ENCODE data around the gene METTL17.
"Not testable (repeated sequence)": the region's sequence is repeated elsewhere in the genome, so short reads cannot be mapped to it uniquely, and the experiment has no call there.

METTL17 gene, protein sequence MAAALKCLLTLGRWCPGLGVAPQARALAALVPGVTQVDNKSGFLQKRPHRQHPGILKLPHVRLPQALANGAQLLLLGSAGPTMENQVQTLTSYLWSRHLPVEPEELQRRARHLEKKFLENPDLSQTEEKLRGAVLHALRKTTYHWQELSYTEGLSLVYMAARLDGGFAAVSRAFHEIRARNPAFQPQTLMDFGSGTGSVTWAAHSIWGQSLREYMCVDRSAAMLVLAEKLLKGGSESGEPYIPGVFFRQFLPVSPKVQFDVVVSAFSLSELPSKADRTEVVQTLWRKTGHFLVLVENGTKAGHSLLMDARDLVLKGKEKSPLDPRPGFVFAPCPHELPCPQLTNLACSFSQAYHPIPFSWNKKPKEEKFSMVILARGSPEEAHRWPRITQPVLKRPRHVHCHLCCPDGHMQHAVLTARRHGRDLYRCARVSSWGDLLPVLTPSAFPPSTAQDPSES

DNA sequence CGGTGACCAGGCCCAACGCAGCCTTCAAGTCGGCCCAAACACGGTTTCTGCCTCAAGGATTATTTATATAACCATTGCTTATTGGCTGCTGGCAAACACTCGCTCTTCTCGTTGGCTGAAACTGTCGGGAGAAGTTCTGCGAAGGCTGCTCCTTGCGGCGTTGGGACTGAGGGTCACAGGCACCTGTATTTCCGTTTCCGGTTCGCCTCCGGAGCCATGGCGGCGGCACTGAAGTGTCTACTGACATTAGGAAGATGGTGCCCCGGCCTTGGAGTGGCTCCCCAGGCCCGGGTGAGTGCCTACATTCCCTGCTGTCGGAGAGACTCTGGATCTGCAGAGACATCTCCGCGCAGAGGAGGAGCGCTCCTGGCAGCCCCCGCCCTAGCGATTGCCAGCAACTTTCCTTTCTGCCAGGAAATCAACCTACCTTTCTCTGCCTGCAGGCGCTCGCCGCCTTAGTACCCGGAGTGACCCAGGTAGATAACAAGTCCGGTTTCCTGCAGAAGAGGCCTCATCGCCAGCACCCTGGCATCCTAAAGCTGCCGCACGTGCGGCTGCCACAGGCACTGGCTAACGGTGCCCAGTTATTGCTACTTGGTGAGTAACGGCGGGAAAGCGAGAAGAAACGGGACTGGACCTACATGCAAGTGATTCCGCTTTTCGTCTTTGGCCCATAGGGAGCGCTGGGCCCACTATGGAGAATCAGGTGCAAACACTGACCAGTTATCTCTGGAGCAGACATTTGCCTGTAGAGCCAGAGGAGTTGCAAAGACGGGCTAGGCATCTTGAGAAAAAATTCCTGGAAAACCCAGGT, at the start of gene METTL17:
Gene METTL17, plus strand, starts transcription at position 194 of the 814 bp plus-strand sequence. Its CDS starts 23 bp downstream, at position 217.
- H3K27ac ChIP-seq (ENCODE audit: low read depth, low read length), result peak within 1 kb of the TSS; percentile 73
- H2AFZ ChIP-seq (ENCODE audit: low read length, unreplicated experiment), result peak within 1 kb of the TSS; percentile 97
- peaks cover 27% of the 10 kb centered on the region for H3K4me1 ChIP-seq (ENCODE audit: control insufficient read depth, insufficient read depth, low read length, unreplicated experiment)

DNA sequence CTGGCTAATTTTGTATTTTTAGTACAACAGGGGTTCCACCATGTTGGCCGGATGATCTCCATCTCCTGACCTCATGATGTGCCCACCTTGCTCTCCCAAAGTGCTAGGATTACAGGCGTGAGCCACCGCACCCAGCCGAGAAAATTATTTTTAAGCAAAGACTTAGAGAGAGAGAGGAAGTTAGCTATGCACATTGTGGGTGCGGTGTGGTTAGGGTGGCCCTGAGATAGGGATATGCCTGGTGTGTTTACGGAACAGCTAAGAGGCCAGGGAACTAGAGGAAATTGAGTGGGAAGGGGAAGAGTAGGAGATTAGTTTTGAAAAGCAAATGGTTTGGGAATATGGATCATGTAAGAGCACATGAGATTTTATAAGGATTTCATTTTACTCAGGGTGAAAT, 44.6 kb upstream of the METTL17 start:
- not testable (repeated sequence) for H2AFZ ChIP-seq (ENCODE audit: low read length, unreplicated experiment); H3K27ac ChIP-seq (ENCODE audit: low read depth, low read length); H3K4me1 ChIP-seq (ENCODE audit: control insufficient read depth, insufficient read depth, low read length, unreplicated experiment); H3K4me3 ChIP-seq (ENCODE audit: low read depth, low read length); H3K79me2 ChIP-seq (ENCODE audit: control insufficient read depth, insufficient read depth, low read length, unreplicated experiment); H3K36me3 ChIP-seq (ENCODE audit: insufficient read depth, low read length)
- H3K27me3 ChIP-seq (ENCODE audit: insufficient read depth, low read length), result peaks cover 48% of the 10 kb centered on the region

More for the DNA sequence above, at the start of gene METTL17:
- H3K79me2 ChIP-seq (ENCODE audit: control insufficient read depth, insufficient read depth, low read length, unreplicated experiment), result peaks cover 26% of the 10 kb centered on the region
- H3K36me3 ChIP-seq (ENCODE audit: insufficient read depth, low read length), result peaks cover 17% of the 10 kb centered on the region
- H3K27me3 ChIP-seq (ENCODE audit: insufficient read depth, low read length), result no peaks in the 10 kb centered on the region
- H3K4me3 ChIP-seq (ENCODE audit: low read depth, low read length), result peak within 1 kb of the TSS; percentile 99

DNA sequence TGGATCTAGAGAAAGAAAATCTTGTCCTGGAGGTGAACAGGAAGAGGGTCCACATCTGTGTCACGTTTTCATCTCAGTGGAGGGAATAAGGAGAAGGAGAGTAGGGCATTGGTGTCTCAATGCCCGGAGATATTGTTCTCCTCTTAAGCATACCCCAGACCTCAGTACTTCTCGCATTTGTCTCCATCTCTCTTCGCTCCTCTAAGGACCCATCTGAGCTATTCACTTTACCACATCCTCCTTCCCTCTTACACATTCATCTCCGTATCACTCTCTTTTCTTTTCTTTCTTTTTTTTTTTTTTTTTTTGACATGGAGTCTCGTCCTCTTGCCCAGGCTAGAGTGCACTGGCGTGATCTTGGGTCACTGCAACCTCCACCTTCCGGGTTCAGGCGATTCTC, 43.1 kb upstream of the METTL17 start:
- not testable (repeated sequence) for H3K79me2 ChIP-seq (ENCODE audit: control insufficient read depth, insufficient read depth, low read length, unreplicated experiment); H3K4me1 ChIP-seq (ENCODE audit: control insufficient read depth, insufficient read depth, low read length, unreplicated experiment); H3K4me3 ChIP-seq (ENCODE audit: low read depth, low read length); H3K27ac ChIP-seq (ENCODE audit: low read depth, low read length); H3K36me3 ChIP-seq (ENCODE audit: insufficient read depth, low read length); H2AFZ ChIP-seq (ENCODE audit: low read length, unreplicated experiment)
- H3K27me3 ChIP-seq (ENCODE audit: insufficient read depth, low read length), result peaks cover 51% of the 10 kb centered on the region

DNA sequence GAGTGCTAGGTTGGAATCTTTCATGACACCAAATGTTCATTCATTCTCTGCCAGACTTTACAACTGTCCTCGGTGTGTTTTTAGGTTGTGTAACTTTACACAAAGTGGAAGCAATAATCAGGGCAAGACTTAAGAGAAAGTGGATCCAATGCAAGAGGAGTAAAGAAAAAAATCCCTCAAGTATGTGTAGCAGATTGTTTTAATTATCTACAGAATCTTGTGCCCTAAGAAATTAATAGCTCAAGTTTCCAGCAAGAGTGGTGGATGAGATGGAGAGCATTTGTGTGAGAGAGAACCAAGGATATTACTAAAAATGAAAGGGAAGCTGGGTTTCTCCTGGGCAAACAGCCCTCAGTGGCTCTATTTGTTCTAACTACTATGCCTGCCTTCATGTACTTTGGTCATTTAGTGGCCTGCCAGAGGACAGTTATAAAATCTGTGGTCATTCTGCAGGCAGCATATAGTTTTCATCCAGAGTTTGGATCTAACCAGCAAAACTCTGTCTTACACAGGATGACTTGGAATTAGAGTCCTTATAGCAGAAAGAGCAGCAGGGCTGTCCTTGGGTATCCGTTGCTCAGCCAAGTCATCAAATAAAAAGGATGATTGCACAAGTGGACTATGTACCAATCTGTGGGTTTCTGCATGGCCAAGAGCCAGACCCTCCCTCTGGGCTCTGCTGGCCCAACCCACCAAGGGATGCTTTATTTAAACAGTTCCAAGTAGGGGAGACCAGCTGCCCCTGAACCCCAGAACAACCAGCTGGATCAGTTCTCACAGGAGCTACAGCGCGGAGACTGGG, 34.8 kb upstream of the METTL17 start, which contains the start of gene RNASE2:
Gene RNASE2, plus strand, starts transcription at position 752 of the 802 bp plus-strand sequence. CDS start 285 bp downstream, outside the sequence.
- not testable (repeated sequence) for H3K4me3 ChIP-seq (ENCODE audit: low read depth, low read length); H3K27ac ChIP-seq (ENCODE audit: low read depth, low read length); H3K4me1 ChIP-seq (ENCODE audit: control insufficient read depth, insufficient read depth, low read length, unreplicated experiment)

DNA sequence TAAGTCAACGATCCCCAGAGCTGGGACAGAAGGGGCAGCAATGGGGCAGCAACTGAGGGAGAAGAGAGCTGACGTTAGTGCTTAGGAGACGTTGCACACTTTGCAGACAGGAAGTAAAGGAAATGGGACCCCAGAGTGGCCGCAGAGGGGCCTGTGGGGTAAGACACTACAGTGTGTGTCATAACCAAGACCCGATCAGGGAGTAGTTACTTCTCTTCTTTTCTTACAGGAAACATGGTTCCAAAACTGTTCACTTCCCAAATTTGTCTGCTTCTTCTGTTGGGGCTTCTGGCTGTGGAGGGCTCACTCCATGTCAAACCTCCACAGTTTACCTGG, 34.3 kb upstream of the METTL17 start:
- peaks cover 66% of the 10 kb centered on the region for H3K27me3 ChIP-seq (ENCODE audit: insufficient read depth, low read length)
- not testable (repeated sequence) for H3K27ac ChIP-seq (ENCODE audit: low read depth, low read length); H3K79me2 ChIP-seq (ENCODE audit: control insufficient read depth, insufficient read depth, low read length, unreplicated experiment); H3K4me3 ChIP-seq (ENCODE audit: low read depth, low read length); H2AFZ ChIP-seq (ENCODE audit: low read length, unreplicated experiment); H3K36me3 ChIP-seq (ENCODE audit: insufficient read depth, low read length); H3K4me1 ChIP-seq (ENCODE audit: control insufficient read depth, insufficient read depth, low read length, unreplicated experiment)

More for the DNA sequence above, 34.8 kb upstream of the METTL17 start, which contains the start of gene RNASE2:
- peaks cover 69% of the 10 kb centered on the region for H3K27me3 ChIP-seq (ENCODE audit: insufficient read depth, low read length)
- not testable (repeated sequence) for H2AFZ ChIP-seq (ENCODE audit: low read length, unreplicated experiment); H3K36me3 ChIP-seq (ENCODE audit: insufficient read depth, low read length); H3K79me2 ChIP-seq (ENCODE audit: control insufficient read depth, insufficient read depth, low read length, unreplicated experiment)

DNA sequence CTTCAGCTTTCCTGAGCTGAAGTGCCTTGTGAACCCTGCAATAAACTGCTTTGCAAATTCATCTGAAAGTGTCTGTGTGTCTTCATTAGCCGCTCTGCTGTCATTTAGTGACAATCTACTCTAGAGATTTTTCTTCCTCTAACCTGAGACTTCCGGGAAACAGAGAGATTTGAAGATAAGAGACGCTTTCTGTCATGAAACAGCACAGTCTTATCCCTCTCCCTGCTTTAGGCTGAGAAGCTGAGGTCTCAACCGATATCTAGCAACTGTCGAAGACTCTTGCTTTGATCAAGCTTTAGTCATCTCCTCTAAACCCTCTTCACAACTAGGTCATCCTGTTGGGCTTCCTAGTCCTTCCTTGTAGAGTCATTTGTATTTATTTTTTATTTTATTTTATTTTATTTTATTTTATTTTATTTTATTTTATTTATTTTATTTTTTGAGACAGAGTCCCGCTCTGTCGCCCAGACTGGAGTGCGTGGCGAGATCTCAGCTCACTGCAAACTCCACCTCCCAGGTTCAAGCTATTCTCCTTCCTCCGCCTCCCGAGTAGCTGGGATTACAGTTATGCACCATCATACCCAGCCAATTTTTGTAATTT, 33.3 kb upstream of the METTL17 start:
- Histone ChIP-seq H2AFZ (ENCODE audit: low read length, unreplicated experiment) (no peak overlapping the region), H3K36me3 (ENCODE audit: insufficient read depth, low read length) (no peaks in the 10 kb centered on the region), H3K79me2 (ENCODE audit: control insufficient read depth, insufficient read depth, low read length, unreplicated experiment) (no peaks in the 10 kb centered on the region), H3K27ac (ENCODE audit: low read depth, low read length) (no peak overlapping the region), H3K4me3 (ENCODE audit: low read depth, low read length) (no peak overlapping the region), H3K4me1 (ENCODE audit: control insufficient read depth, insufficient read depth, low read length, unreplicated experiment) (peaks cover 4% of the 10 kb centered on the region), H3K27me3 (ENCODE audit: insufficient read depth, low read length) (peaks cover 58% of the 10 kb centered on the region)

DNA sequence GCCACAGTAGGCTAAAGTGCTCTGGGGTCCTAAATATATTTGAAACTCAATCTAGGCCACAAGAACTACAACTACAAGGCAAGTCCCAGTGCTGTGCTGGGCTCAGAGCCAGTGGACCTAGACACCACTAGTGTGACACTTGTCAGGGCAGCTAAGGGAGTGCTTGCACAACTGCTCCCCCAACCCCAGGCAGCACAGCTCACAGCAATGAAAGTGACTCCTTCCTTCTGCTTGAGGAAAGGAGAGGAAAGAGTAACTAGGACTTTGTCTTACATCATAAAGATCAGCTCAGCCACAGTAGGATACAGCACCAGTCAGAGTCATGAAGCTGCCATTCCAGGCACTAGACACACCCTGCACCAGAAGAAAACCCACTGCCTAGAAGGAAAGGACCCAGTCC, 30.8 kb upstream of the METTL17 start:
- H3K27me3 ChIP-seq (ENCODE audit: insufficient read depth, low read length), result peaks cover 40% of the 10 kb centered on the region
- H3K36me3 ChIP-seq (ENCODE audit: insufficient read depth, low read length); H3K4me1 ChIP-seq (ENCODE audit: control insufficient read depth, insufficient read depth, low read length, unreplicated experiment); H3K4me3 ChIP-seq (ENCODE audit: low read depth, low read length); H3K79me2 ChIP-seq (ENCODE audit: control insufficient read depth, insufficient read depth, low read length, unreplicated experiment); H2AFZ ChIP-seq (ENCODE audit: low read length, unreplicated experiment); H3K27ac ChIP-seq (ENCODE audit: low read depth, low read length): not testable (repeated sequence)

DNA sequence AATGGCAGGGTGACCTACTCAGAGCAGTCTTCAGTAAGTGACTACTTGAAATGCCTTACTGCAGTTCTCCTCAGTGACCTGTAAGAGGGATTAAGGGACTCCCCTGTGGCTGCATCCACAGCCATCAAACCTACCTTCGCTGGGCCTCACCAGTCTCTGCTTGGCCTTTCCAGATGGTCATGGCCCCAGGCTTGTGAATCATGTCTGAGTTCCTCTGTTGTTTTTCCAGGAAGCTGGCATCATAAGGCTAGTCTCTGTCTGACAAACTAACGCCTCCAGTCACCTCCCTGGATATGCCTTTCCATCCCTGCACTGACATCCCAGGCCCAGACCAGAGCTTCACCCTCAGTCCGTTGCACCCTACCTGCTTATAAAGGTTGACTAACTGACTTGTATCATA, 20.4 kb upstream of the METTL17 start:
- H3K27ac ChIP-seq (ENCODE audit: low read depth, low read length), result no peak overlapping the region
- no peaks in the 10 kb centered on the region for H3K36me3 ChIP-seq (ENCODE audit: insufficient read depth, low read length)
- peaks cover 9% of the 10 kb centered on the region for H3K4me1 ChIP-seq (ENCODE audit: control insufficient read depth, insufficient read depth, low read length, unreplicated experiment)
- H2AFZ ChIP-seq (ENCODE audit: low read length, unreplicated experiment), result no peak overlapping the region
- H3K4me3 ChIP-seq (ENCODE audit: low read depth, low read length), result no peak overlapping the region
- H3K27me3 ChIP-seq (ENCODE audit: insufficient read depth, low read length), result peaks cover 42% of the 10 kb centered on the region
- no peaks in the 10 kb centered on the region for H3K79me2 ChIP-seq (ENCODE audit: control insufficient read depth, insufficient read depth, low read length, unreplicated experiment)

DNA sequence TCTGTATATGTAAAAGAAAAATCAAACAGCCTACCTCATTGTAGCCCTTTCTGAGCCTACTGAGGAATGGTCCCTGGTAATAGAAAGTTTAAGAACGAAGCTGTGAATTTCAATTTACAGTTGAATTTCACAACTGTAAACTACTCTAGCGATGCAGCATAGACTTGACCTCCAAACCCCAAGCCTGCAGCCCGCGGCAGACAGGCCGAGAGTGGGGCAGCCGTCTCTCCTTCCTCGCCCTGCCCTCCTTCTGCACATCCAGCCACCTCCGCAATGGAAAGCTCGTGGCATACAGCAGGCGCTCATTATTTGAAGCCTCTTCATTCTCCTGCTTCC, 19.2 kb upstream of the METTL17 start:
- Histone ChIP-seq H3K4me1 (ENCODE audit: control insufficient read depth, insufficient read depth, low read length, unreplicated experiment) (peaks cover 20% of the 10 kb centered on the region), H3K27me3 (ENCODE audit: insufficient read depth, low read length) (peaks cover 29% of the 10 kb centered on the region), H2AFZ (ENCODE audit: low read length, unreplicated experiment) (peak overlapping the region; percentile 85), H3K79me2 (ENCODE audit: control insufficient read depth, insufficient read depth, low read length, unreplicated experiment) (no peaks in the 10 kb centered on the region), H3K36me3 (ENCODE audit: insufficient read depth, low read length) (no peaks in the 10 kb centered on the region), H3K27ac (ENCODE audit: low read depth, low read length) (no peak overlapping the region), H3K4me3 (ENCODE audit: low read depth, low read length) (peak overlapping the region; percentile 74)

Measured in ACC112 (cell line).